ENCODE results near the gene TTLL11. TPM values are rescaled to one million over a fixed set of nuclear protein-coding genes. Genes with fewer than 3 reads are reported as not detected.
"Not testable (repeated sequence)": the region's sequence is repeated elsewhere in the genome, so short reads cannot be mapped to it uniquely, and the experiment has no call there.

Gene TTLL11
- total RNA-seq, 2 experiments from 2014 or later, result 2.6 to 3.3 TPM

GRCh38 chr9:122066680-122067079 lies 26.4 kb downstream of the TTLL11 start:
- H3K4me1 Mint-ChIP-seq (ENCODE audit: low read depth); DNase-seq; H3K36me3 Mint-ChIP-seq (ENCODE audit: low read depth); H3K4me3 Mint-ChIP-seq; POLR2A ChIA-PET; ATAC-seq; H3K9me3 Mint-ChIP-seq (ENCODE audit: insufficient read depth); CTCF ChIA-PET; H3K27me3 Mint-ChIP-seq (ENCODE audit: low read depth); H3K27ac Mint-ChIP-seq: not testable (repeated sequence)

- no peak overlapping the region for H3K4me3 Mint-ChIP-seq
- ChIA-PET CTCF (no interaction called here), POLR2A (no interaction called here)
- DNase-seq, result no peak
- ATAC-seq, result no peak
- H3K4me1 Mint-ChIP-seq (ENCODE audit: low read depth), result no peaks in the 10 kb centered on the region
- H3K27me3 Mint-ChIP-seq (ENCODE audit: low read depth), result no peaks in the 10 kb centered on the region
- no peaks in the 10 kb centered on the region for H3K36me3 Mint-ChIP-seq (ENCODE audit: low read depth)
- no peak overlapping the region for H3K27ac Mint-ChIP-seq
- H3K9me3 Mint-ChIP-seq (ENCODE audit: insufficient read depth), result no peaks in the 10 kb centered on the region
Observed at GRCh38 chr9:122065923-122066629, 27.0 kb downstream of the TTLL11 start.

GRCh38 chr9:122060481-122060880 lies 32.6 kb downstream of the TTLL11 start:
- POLR2A ChIA-PET, result no interaction called here
- Mint-ChIP-seq H3K27me3 (ENCODE audit: low read depth) (no peaks in the 10 kb centered on the region), H3K36me3 (ENCODE audit: low read depth) (no peaks in the 10 kb centered on the region), H3K4me1 (ENCODE audit: low read depth) (no peaks in the 10 kb centered on the region), H3K4me3 (no peak overlapping the region), H3K9me3 (ENCODE audit: insufficient read depth) (no peaks in the 10 kb centered on the region), H3K27ac (no peak overlapping the region)
- ATAC-seq (no peak), DNase-seq (no peak)
- CTCF ChIA-PET, result interaction anchor here (0.6 kb wide), 1 partner anchor 316 kb away, joined by 3 read pairs; no protein-coding TSS in a partner anchor

GRCh38 chr9:122059955-122060324 lies 33.2 kb downstream of the TTLL11 start:
- ATAC-seq (no peak), DNase-seq (no peak)
- no peaks in the 10 kb centered on the region for H3K27me3 Mint-ChIP-seq (ENCODE audit: low read depth)
- H3K4me1 Mint-ChIP-seq (ENCODE audit: low read depth), result no peaks in the 10 kb centered on the region
- no peaks in the 10 kb centered on the region for H3K9me3 Mint-ChIP-seq (ENCODE audit: insufficient read depth)
- no peak overlapping the region for H3K27ac Mint-ChIP-seq
- H3K4me3 Mint-ChIP-seq, result no peak overlapping the region
- CTCF ChIA-PET, result interaction anchor here (2.0 kb wide), 1 partner anchor 39 kb away, joined by 7 read pairs; no protein-coding TSS in a partner anchor
- no peaks in the 10 kb centered on the region for H3K36me3 Mint-ChIP-seq (ENCODE audit: low read depth)
- POLR2A ChIA-PET, result no interaction called here

- no peak overlapping the region for H3K27ac Mint-ChIP-seq
- no peaks in the 10 kb centered on the region for H3K36me3 Mint-ChIP-seq (ENCODE audit: low read depth)
- H3K27me3 Mint-ChIP-seq (ENCODE audit: low read depth), result no peaks in the 10 kb centered on the region
- ChIA-PET POLR2A (no interaction called here), CTCF (interaction anchor here (2.0 kb wide), 1 partner anchor 40 kb away, joined by 7 read pairs; no protein-coding TSS in a partner anchor)
- no peaks in the 10 kb centered on the region for H3K4me1 Mint-ChIP-seq (ENCODE audit: low read depth)
- DNase-seq (no peak), ATAC-seq (no peak)
- H3K4me3 Mint-ChIP-seq, result no peak overlapping the region
- H3K9me3 Mint-ChIP-seq (ENCODE audit: insufficient read depth), result no peaks in the 10 kb centered on the region
Observed at GRCh38 chr9:122059214-122059954, 33.7 kb downstream of the TTLL11 start.

GRCh38 chr9:122058709-122059108 lies 34.4 kb downstream of the TTLL11 start:
- POLR2A ChIA-PET, result no interaction called here
- no peaks in the 10 kb centered on the region for H3K4me1 Mint-ChIP-seq (ENCODE audit: low read depth)
- no peaks in the 10 kb centered on the region for H3K9me3 Mint-ChIP-seq (ENCODE audit: insufficient read depth)
- no peaks in the 10 kb centered on the region for H3K27me3 Mint-ChIP-seq (ENCODE audit: low read depth)
- no peak overlapping the region for H3K27ac Mint-ChIP-seq
- H3K4me3 Mint-ChIP-seq, result no peak overlapping the region
- DNase-seq (no peak), ATAC-seq (no peak)
- no peaks in the 10 kb centered on the region for H3K36me3 Mint-ChIP-seq (ENCODE audit: low read depth)
- CTCF ChIA-PET, result interaction anchor here (2.0 kb wide), 1 partner anchor 40 kb away, joined by 7 read pairs; no protein-coding TSS in a partner anchor

- no peaks in the 10 kb centered on the region for H3K9me3 Mint-ChIP-seq (ENCODE audit: insufficient read depth)
- DNase-seq (no peak), ATAC-seq (no peak)
- H3K27me3 Mint-ChIP-seq (ENCODE audit: low read depth), result no peaks in the 10 kb centered on the region
- H3K27ac Mint-ChIP-seq, result no peak overlapping the region
- no peaks in the 10 kb centered on the region for H3K4me1 Mint-ChIP-seq (ENCODE audit: low read depth)
- H3K36me3 Mint-ChIP-seq (ENCODE audit: low read depth), result no peaks in the 10 kb centered on the region
- H3K4me3 Mint-ChIP-seq, result no peak overlapping the region
- ChIA-PET POLR2A (no interaction called here), CTCF (interaction anchor here (2.0 kb wide), 1 partner anchor 41 kb away, joined by 7 read pairs; no protein-coding TSS in a partner anchor)
Observed at GRCh38 chr9:122058051-122058450, 35.1 kb downstream of the TTLL11 start.

GRCh38 chr9:122057211-122057610 lies 35.9 kb downstream of the TTLL11 start:
- Mint-ChIP-seq H3K27ac (no peak overlapping the region), H3K27me3 (ENCODE audit: low read depth) (no peaks in the 10 kb centered on the region), H3K4me3 (no peak overlapping the region), H3K4me1 (ENCODE audit: low read depth) (no peaks in the 10 kb centered on the region), H3K9me3 (ENCODE audit: insufficient read depth) (no peaks in the 10 kb centered on the region), H3K36me3 (ENCODE audit: low read depth) (no peaks in the 10 kb centered on the region)
- CTCF ChIA-PET, result no interaction called here
- no peak for DNase-seq
- POLR2A ChIA-PET, result no interaction called here
- no peak for ATAC-seq

GRCh38 chr9:122056484-122056883 lies 36.6 kb downstream of the TTLL11 start:
- H3K27me3 Mint-ChIP-seq (ENCODE audit: low read depth), result no peaks in the 10 kb centered on the region
- ChIA-PET CTCF (no interaction called here), POLR2A (no interaction called here)
- no peaks in the 10 kb centered on the region for H3K36me3 Mint-ChIP-seq (ENCODE audit: low read depth)
- H3K4me1 Mint-ChIP-seq (ENCODE audit: low read depth), result peaks cover 4% of the 10 kb centered on the region
- no peaks in the 10 kb centered on the region for H3K9me3 Mint-ChIP-seq (ENCODE audit: insufficient read depth)
- ATAC-seq, result no peak
- H3K4me3 Mint-ChIP-seq, result no peak overlapping the region
- no peak overlapping the region for H3K27ac Mint-ChIP-seq
- peak; percentile 23 for DNase-seq

- DNase-seq, result no peak
- peaks cover 9% of the 10 kb centered on the region for H3K4me1 Mint-ChIP-seq (ENCODE audit: low read depth)
- ChIA-PET POLR2A (no interaction called here), CTCF (no interaction called here)
- H3K9me3 Mint-ChIP-seq (ENCODE audit: insufficient read depth), result no peaks in the 10 kb centered on the region
- no peak for ATAC-seq
- H3K36me3 Mint-ChIP-seq (ENCODE audit: low read depth), result no peaks in the 10 kb centered on the region
- H3K4me3 Mint-ChIP-seq, result no peak overlapping the region
- H3K27ac Mint-ChIP-seq, result no peak overlapping the region
- H3K27me3 Mint-ChIP-seq (ENCODE audit: low read depth), result no peaks in the 10 kb centered on the region
Observed at GRCh38 chr9:122055701-122056100, 37.4 kb downstream of the TTLL11 start.

- no peaks in the 10 kb centered on the region for H3K27me3 Mint-ChIP-seq (ENCODE audit: low read depth)
- no peak overlapping the region for H3K27ac Mint-ChIP-seq
- ChIA-PET POLR2A (no interaction called here), CTCF (no interaction called here)
- H3K4me3 Mint-ChIP-seq, result no peak overlapping the region
- H3K9me3 Mint-ChIP-seq (ENCODE audit: insufficient read depth), result no peaks in the 10 kb centered on the region
- no peaks in the 10 kb centered on the region for H3K36me3 Mint-ChIP-seq (ENCODE audit: low read depth)
- ATAC-seq (no peak), DNase-seq (no peak)
- peaks cover 9% of the 10 kb centered on the region for H3K4me1 Mint-ChIP-seq (ENCODE audit: low read depth)
Observed at GRCh38 chr9:122053567-122054350, 39.3 kb downstream of the TTLL11 start.

GRCh38 chr9:122053064-122053463 lies 40.0 kb downstream of the TTLL11 start:
- POLR2A ChIA-PET, result no interaction called here
- H3K4me1 Mint-ChIP-seq (ENCODE audit: low read depth), result peaks cover 9% of the 10 kb centered on the region
- CTCF ChIA-PET, result no interaction called here

More at GRCh38 chr9:122053064-122053463, 40.0 kb downstream of the TTLL11 start:
- H3K9me3 Mint-ChIP-seq (ENCODE audit: insufficient read depth), result no peaks in the 10 kb centered on the region
- no peaks in the 10 kb centered on the region for H3K27me3 Mint-ChIP-seq (ENCODE audit: low read depth)
- DNase-seq, result no peak
- no peak for ATAC-seq
- H3K27ac Mint-ChIP-seq, result no peak overlapping the region
- H3K4me3 Mint-ChIP-seq, result no peak overlapping the region
- no peaks in the 10 kb centered on the region for H3K36me3 Mint-ChIP-seq (ENCODE audit: low read depth)
